ENCODE data around the gene COL1A1. TPM values are rescaled to one million over a fixed set of nuclear protein-coding genes. Genes with fewer than 3 reads are reported as not detected.

Gene COL1A1
- total and polyA plus RNA-seq, 4 donors, result 8.3 to 72.5 (median 35.8) TPM

DNA sequence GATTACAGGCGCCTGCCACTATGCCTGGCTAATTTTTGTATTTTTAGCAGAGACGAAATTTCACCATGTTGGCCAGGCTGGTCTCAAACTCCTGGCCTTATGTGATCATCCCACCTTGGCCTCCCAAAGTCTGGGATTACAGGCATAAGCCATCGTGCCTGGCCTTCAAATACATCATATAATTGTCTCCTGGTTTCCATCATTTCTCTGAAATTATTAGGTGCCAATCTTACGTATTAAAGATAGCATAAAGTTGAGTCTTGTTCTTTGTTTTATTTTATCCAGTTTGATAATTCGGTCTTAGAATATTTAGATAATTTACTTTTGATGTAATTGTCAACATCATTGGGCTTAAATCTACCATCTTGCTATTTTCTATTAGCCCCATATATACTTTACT is 40.0 kb upstream of the COL1A1 start:
- TF ChIP-seq FOXA2 (IDR thresholded peaks at IDR 0.05) (no peak), HNF4A (conservative IDR thresholded peaks at IDR 0.05) (no peak), NR2F2 (IDR thresholded peaks at IDR 0.05) (no peak)
- TF ChIP-seq, protein P1, sequence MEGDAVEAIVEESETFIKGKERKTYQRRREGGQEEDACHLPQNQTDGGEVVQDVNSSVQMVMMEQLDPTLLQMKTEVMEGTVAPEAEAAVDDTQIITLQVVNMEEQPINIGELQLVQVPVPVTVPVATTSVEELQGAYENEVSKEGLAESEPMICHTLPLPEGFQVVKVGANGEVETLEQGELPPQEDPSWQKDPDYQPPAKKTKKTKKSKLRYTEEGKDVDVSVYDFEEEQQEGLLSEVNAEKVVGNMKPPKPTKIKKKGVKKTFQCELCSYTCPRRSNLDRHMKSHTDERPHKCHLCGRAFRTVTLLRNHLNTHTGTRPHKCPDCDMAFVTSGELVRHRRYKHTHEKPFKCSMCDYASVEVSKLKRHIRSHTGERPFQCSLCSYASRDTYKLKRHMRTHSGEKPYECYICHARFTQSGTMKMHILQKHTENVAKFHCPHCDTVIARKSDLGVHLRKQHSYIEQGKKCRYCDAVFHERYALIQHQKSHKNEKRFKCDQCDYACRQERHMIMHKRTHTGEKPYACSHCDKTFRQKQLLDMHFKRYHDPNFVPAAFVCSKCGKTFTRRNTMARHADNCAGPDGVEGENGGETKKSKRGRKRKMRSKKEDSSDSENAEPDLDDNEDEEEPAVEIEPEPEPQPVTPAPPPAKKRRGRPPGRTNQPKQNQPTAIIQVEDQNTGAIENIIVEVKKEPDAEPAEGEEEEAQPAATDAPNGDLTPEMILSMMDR (IDR thresholded peaks at IDR 0.05; ENCODE audit: low read depth, low read length, missing input control), result no peak
- TF ChIP-seq, protein P2, sequence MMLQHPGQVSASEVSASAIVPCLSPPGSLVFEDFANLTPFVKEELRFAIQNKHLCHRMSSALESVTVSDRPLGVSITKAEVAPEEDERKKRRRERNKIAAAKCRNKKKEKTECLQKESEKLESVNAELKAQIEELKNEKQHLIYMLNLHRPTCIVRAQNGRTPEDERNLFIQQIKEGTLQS (IDR thresholded peaks at IDR 0.05), result no peak
- TF ChIP-seq, protein P3, sequence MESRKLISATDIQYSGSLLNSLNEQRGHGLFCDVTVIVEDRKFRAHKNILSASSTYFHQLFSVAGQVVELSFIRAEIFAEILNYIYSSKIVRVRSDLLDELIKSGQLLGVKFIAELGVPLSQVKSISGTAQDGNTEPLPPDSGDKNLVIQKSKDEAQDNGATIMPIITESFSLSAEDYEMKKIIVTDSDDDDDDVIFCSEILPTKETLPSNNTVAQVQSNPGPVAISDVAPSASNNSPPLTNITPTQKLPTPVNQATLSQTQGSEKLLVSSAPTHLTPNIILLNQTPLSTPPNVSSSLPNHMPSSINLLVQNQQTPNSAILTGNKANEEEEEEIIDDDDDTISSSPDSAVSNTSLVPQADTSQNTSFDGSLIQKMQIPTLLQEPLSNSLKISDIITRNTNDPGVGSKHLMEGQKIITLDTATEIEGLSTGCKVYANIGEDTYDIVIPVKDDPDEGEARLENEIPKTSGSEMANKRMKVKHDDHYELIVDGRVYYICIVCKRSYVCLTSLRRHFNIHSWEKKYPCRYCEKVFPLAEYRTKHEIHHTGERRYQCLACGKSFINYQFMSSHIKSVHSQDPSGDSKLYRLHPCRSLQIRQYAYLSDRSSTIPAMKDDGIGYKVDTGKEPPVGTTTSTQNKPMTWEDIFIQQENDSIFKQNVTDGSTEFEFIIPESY (IDR thresholded peaks at IDR 0.05), result no peak
- TF ChIP-seq, protein P4, sequence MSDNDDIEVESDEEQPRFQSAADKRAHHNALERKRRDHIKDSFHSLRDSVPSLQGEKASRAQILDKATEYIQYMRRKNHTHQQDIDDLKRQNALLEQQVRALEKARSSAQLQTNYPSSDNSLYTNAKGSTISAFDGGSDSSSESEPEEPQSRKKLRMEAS (IDR thresholded peaks at IDR 0.05), result no peak
- H3K4me1 ChIP-seq (ENCODE audit: control insufficient read depth in 4 of 4, insufficient read depth in 4 of 4, low read length in 3 of 4), result no peaks in the 10 kb centered on the region
- no peaks in the 10 kb centered on the region for H3K9me3 ChIP-seq (ENCODE audit: control insufficient read depth in 4 of 4, low read length in 3 of 4)
- H3K4me3 ChIP-seq (ENCODE audit: low read depth in 1 of 3, low read length in 3 of 3), result no peak overlapping the region
- peaks cover 0 to 2% (median 0%) of the 10 kb centered on the region in 4 donors for H3K27me3 ChIP-seq (ENCODE audit: control insufficient read depth in 4 of 4, insufficient read depth in 4 of 4, low read length in 3 of 4)
- no peak for DNase-seq (ENCODE audit: low spot score)
- 72% methylated on average over 5 of the region's 5 CpGs for WGBS
- H3K9ac ChIP-seq (ENCODE audit: low read depth in 1 of 2, low read length in 2 of 2), result no peak overlapping the region
- H3K36me3 ChIP-seq (ENCODE audit: control insufficient read depth in 4 of 4, insufficient read depth in 3 of 4, low read depth in 1 of 4, low read length in 3 of 4), result no peaks in the 10 kb centered on the region
- no peak overlapping the region for H3K27ac ChIP-seq (ENCODE audit: low read depth in 1 of 2, low read length in 2 of 2)

DNA sequence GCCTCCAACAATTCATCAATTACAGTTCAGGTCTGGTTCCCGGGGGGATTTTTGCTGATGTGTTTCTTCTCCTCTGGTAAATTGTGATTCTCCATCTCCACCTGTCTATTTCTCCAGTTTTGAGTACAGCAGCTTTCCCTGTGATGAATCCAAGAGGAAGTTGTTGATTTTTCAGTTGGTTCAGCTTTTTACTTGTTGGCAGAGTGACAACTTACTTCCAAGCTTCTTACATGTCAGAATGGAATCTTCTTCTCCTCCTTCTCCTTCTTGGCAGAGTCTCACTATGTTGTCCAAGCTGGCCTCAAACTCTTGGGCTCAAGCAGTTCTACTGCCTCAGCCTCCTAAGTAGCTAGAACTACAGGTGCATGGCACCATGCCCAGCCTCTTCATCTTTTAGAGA is 39.4 kb upstream of the COL1A1 start:
- no peak overlapping the region for H3K27ac ChIP-seq (ENCODE audit: low read depth in 1 of 2, low read length in 2 of 2)
- DNase-seq (ENCODE audit: low spot score), result no peak
- no peaks in the 10 kb centered on the region for H3K9me3 ChIP-seq (ENCODE audit: control insufficient read depth in 4 of 4, low read length in 3 of 4)
- WGBS, result 96% methylated on average over 1 of the region's 1 CpG
- H3K36me3 ChIP-seq (ENCODE audit: control insufficient read depth in 4 of 4, insufficient read depth in 3 of 4, low read depth in 1 of 4, low read length in 3 of 4), result no peaks in the 10 kb centered on the region
- no peak overlapping the region for H3K9ac ChIP-seq (ENCODE audit: low read depth in 1 of 2, low read length in 2 of 2)
- H3K4me3 ChIP-seq (ENCODE audit: low read depth in 1 of 3, low read length in 3 of 3), result no peak overlapping the region
- no peak for TF ChIP-seq EGR1 (IDR thresholded peaks at IDR 0.05; ENCODE audit: low read depth in 2 of 2)
- TF ChIP-seq RAD21 (IDR thresholded peaks at IDR 0.05), result no peak
- TF ChIP-seq, protein P2 (IDR thresholded peaks at IDR 0.05), result no peak
- no peak for TF ChIP-seq HNF4G (IDR thresholded peaks at IDR 0.05)
- TF ChIP-seq, protein P4 (IDR thresholded peaks at IDR 0.05), result no peak
- TF ChIP-seq GABPA (IDR thresholded peaks at IDR 0.05 in 1 of 2, conservative IDR thresholded peaks at IDR 0.05 in 1 of 2), result no peak
- TF ChIP-seq JUND (IDR thresholded peaks at IDR 0.05), result no peak
- TF ChIP-seq, protein P1 (IDR thresholded peaks at IDR 0.05; ENCODE audit: low read depth, low read length, missing input control), result no peak
- TF ChIP-seq, protein P3 (IDR thresholded peaks at IDR 0.05), result no peak
- no peak for TF ChIP-seq FOXA1 (IDR thresholded peaks at IDR 0.05)
- TF ChIP-seq TAF1 (conservative IDR thresholded peaks at IDR 0.05), result no peak
- TF ChIP-seq FOXA2 (IDR thresholded peaks at IDR 0.05), result no peak
- peaks cover 0 to 2% (median 0%) of the 10 kb centered on the region in 4 donors for H3K27me3 ChIP-seq (ENCODE audit: control insufficient read depth in 4 of 4, insufficient read depth in 4 of 4, low read length in 3 of 4)
- H3K4me1 ChIP-seq (ENCODE audit: control insufficient read depth in 4 of 4, insufficient read depth in 4 of 4, low read length in 3 of 4), result no peaks in the 10 kb centered on the region

Data from liver (tissue), 9 donors.